T-helper 2 cell treated with Interferon-gamma antibody and Interleukin-4, amounts not matched to agents 5 μg/mL and 100 μg/mL, for 36 hours (primary cell): Measurements from ENCODE around the gene SHROOM2.

Source experiments
- DNase-seq: peaks from one replicate; pipeline ENCODE4 v3.0.0; 2021; ENCODE audit warnings: low spot score
- H3K27ac Mint-ChIP-seq: one replicate; pipeline ENCODE4 v1.8.0; 2021; ENCODE audit warnings: mild to moderate bottlenecking, mixed read lengths
- H3K27me3 Mint-ChIP-seq: one replicate; pipeline ENCODE4 v1.8.0; 2021; ENCODE audit warnings: low read depth, mixed read lengths
- H3K36me3 Mint-ChIP-seq: one replicate; pipeline ENCODE4 v1.8.0; 2021; ENCODE audit warnings: low read depth, mixed read lengths
- H3K4me1 Mint-ChIP-seq: one replicate; pipeline ENCODE4 v1.8.0; 2021; ENCODE audit warnings: low read depth, mixed read lengths
- H3K4me3 Mint-ChIP-seq: one replicate; pipeline ENCODE4 v1.8.0; 2022; ENCODE audit warnings: mild to moderate bottlenecking, moderate library complexity, mixed read lengths
- H3K9me3 Mint-ChIP-seq: one replicate; pipeline ENCODE4 v1.8.0; 2021; ENCODE audit warnings: mixed read lengths

The SHROOM2 gene

GRCh38 chrX:9921407-9921806 is 135.2 kb downstream of the SHROOM2 start:
- Mint-ChIP-seq H3K36me3 (no peaks in the 10 kb centered on the region), H3K27ac (no peak overlapping the region), H3K4me1 (no peaks in the 10 kb centered on the region), H3K4me3 (no peak overlapping the region), H3K9me3 (no peaks in the 10 kb centered on the region), H3K27me3 (peaks cover 11% of the 10 kb centered on the region)
- no peak for DNase-seq

DNA sequence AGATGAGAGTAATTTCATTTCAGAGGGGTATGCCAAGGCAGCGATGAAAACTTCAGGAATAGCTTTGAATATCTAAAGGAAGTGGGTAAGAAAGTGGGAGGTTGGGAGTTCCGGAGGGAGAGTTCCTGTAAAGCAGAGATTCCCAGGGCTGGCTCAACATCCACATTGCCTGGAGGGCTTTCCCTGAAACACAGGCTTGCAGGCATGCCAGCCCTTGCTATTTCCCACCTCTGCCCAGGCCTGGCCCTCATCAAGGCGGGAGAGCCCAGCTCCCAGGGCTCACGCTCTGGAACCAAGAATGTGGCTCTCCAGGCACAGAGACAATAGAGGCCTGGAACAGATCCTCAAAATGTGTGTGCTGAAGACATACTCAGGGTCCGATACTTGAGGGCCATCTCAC is 137.1 kb downstream of the SHROOM2 start:
- Mint-ChIP-seq H3K36me3 (no peaks in the 10 kb centered on the region), H3K4me3 (no peak overlapping the region)

DNA sequence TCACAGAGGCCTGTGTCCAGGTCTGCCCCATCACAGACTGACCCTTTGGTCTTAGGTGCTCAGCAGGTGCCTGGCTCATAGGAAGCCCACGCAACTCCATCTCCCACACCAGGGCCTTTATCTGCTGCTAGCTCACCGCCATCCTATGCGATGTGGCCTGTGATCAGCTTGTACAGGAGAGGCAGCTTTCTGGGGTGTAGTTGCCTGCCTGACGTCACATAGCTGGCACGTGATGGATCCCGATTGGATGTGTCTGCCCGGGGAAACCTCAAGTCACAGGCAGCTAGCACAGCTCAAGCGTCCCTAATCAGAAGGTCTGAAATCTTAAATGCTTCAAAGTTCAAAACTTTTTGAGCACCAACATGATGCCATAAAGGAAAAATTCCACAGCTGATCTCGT is 139.8 kb downstream of the SHROOM2 start:
- Mint-ChIP-seq H3K4me1 (no peaks in the 10 kb centered on the region), H3K27ac (no peak overlapping the region), H3K36me3 (no peaks in the 10 kb centered on the region), H3K27me3 (peaks cover 12% of the 10 kb centered on the region), H3K9me3 (no peaks in the 10 kb centered on the region), H3K4me3 (no peak overlapping the region)
- DNase-seq = no peak

More for the DNA sequence above, 137.1 kb downstream of the SHROOM2 start:
- H3K4me1 Mint-ChIP-seq = no peaks in the 10 kb centered on the region
- no peaks in the 10 kb centered on the region for H3K9me3 Mint-ChIP-seq
- no peak overlapping the region for H3K27ac Mint-ChIP-seq
- DNase-seq = no peak
- H3K27me3 Mint-ChIP-seq = peaks cover 12% of the 10 kb centered on the region

- Mint-ChIP-seq H3K27me3 (peaks cover 9% of the 10 kb centered on the region), H3K9me3 (no peaks in the 10 kb centered on the region), H3K27ac (no peak overlapping the region), H3K4me1 (no peaks in the 10 kb centered on the region), H3K4me3 (no peak overlapping the region), H3K36me3 (no peaks in the 10 kb centered on the region)
- no peak for DNase-seq
Measured at GRCh38 chrX:9927698-9928482, 141.7 kb downstream of the SHROOM2 start.

- H3K36me3 Mint-ChIP-seq = no peaks in the 10 kb centered on the region
- H3K4me1 Mint-ChIP-seq = no peaks in the 10 kb centered on the region
- no peak for DNase-seq
- no peak overlapping the region for H3K27ac Mint-ChIP-seq
- H3K9me3 Mint-ChIP-seq = no peaks in the 10 kb centered on the region
- H3K27me3 Mint-ChIP-seq = peaks cover 6% of the 10 kb centered on the region
- H3K4me3 Mint-ChIP-seq = no peak overlapping the region
Measured at GRCh38 chrX:9935436-9935835, 149.2 kb downstream of the SHROOM2 start.

DNA sequence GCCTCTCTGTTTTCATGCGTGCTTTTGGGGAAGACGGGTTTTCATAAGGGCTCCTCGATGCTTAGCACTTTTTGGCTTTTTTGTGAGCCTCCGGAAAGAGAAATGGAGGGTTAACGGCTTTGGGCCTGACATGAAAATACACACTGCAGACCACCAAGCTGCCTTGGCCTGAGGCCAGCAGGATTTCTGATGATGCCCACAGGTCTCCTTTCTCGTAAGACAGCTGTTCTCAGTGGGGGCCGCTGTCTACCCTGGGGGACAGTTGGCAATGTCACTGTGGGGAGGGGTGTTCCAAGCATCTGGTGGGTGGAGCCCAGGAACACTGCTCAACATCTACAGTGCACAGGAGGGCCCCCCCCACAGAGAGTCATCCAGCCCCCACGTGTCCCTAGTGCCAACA is 151.5 kb downstream of the SHROOM2 start:
- Mint-ChIP-seq H3K9me3 (no peaks in the 10 kb centered on the region), H3K4me1 (peaks cover 9% of the 10 kb centered on the region), H3K27ac (no peak overlapping the region), H3K36me3 (no peaks in the 10 kb centered on the region), H3K27me3 (peaks cover 8% of the 10 kb centered on the region), H3K4me3 (no peak overlapping the region)
- DNase-seq = no peak

DNA sequence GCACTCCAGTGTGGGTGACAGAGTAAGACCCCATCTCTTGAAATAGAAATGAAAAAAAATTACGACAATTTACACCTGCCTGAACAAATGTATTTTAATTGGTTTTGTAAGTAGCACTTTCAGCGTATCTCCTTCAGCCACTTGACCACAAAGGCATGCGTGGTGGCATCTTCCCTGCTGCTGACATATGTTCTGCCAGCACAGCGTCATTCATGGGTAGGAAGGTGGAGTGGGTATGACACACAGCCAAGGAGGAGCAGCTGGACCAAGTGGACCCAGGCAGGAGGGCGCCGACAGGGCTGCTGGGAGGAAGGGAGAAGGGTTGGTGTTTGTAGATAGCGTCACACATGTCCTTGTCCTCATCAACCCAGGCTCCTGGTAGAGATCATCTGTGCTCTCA is 152.3 kb downstream of the SHROOM2 start:
- Mint-ChIP-seq H3K4me3 (no peak overlapping the region), H3K9me3 (no peaks in the 10 kb centered on the region)
- no peak for DNase-seq

GRCh38 chrX:9940421-9940820 is 154.2 kb downstream of the SHROOM2 start:
- H3K9me3 Mint-ChIP-seq = no peaks in the 10 kb centered on the region
- no peak for DNase-seq
- H3K27me3 Mint-ChIP-seq = peaks cover 18% of the 10 kb centered on the region
- no peaks in the 10 kb centered on the region for H3K36me3 Mint-ChIP-seq
- H3K4me3 Mint-ChIP-seq = no peak overlapping the region
- H3K27ac Mint-ChIP-seq = no peak overlapping the region
- peaks cover 15% of the 10 kb centered on the region for H3K4me1 Mint-ChIP-seq

More for the DNA sequence above, 152.3 kb downstream of the SHROOM2 start:
- peaks cover 15% of the 10 kb centered on the region for H3K4me1 Mint-ChIP-seq
- no peak overlapping the region for H3K27ac Mint-ChIP-seq
- no peaks in the 10 kb centered on the region for H3K36me3 Mint-ChIP-seq
- peaks cover 13% of the 10 kb centered on the region for H3K27me3 Mint-ChIP-seq

- peak; percentile 78 for DNase-seq
- Mint-ChIP-seq H3K27me3 (peaks cover 24% of the 10 kb centered on the region), H3K9me3 (no peaks in the 10 kb centered on the region), H3K27ac (peak overlapping the region; percentile 26), H3K36me3 (no peaks in the 10 kb centered on the region), H3K4me3 (peak overlapping the region; percentile 46), H3K4me1 (peaks cover 15% of the 10 kb centered on the region)
Measured at GRCh38 chrX:9942086-9942485, 155.9 kb downstream of the SHROOM2 start.

GRCh38 chrX:9943420-9943819 is 157.2 kb downstream of the SHROOM2 start:
- peaks cover 26% of the 10 kb centered on the region for H3K27me3 Mint-ChIP-seq
- no peak overlapping the region for H3K27ac Mint-ChIP-seq
- H3K4me3 Mint-ChIP-seq = no peak overlapping the region
- no peaks in the 10 kb centered on the region for H3K9me3 Mint-ChIP-seq
- peaks cover 15% of the 10 kb centered on the region for H3K4me1 Mint-ChIP-seq
- H3K36me3 Mint-ChIP-seq = no peaks in the 10 kb centered on the region
- no peak for DNase-seq

DNA sequence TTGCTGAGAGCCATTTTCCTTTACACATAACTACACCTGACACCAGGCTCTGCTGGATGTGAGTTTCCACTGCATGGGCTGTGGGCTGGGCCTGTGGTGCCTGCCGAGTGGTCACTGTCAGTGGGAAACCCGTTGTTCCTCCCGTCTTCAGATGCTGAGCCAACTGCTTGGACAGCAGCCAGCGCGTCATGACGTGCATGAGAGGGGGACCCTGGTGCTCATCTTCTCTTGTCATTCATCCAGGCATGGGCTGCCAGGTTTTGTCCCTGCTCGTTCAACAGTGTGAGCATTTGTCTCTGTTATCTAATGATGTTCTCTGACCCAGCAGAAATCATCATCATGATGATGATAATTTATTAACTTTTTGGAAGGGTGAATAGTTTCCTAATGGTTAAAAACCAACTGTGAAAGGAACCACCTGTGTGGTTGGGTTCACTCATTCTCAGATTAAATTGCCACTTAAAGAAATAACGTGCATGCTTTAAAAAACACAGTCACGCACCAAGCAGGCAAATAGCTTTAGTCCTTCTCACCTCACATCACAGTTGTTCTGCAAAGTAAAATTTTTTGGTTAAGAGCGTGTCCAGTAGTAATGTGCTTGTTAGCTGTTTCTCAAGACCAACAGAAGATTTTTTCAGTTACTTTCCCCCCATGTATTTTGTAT is 161.0 kb downstream of the SHROOM2 start:
- no peak for DNase-seq
- Mint-ChIP-seq H3K27me3 (peaks cover 27% of the 10 kb centered on the region), H3K4me3 (no peak overlapping the region), H3K27ac (no peak overlapping the region), H3K4me1 (peaks cover 11% of the 10 kb centered on the region), H3K36me3 (no peaks in the 10 kb centered on the region), H3K9me3 (no peaks in the 10 kb centered on the region)

DNA sequence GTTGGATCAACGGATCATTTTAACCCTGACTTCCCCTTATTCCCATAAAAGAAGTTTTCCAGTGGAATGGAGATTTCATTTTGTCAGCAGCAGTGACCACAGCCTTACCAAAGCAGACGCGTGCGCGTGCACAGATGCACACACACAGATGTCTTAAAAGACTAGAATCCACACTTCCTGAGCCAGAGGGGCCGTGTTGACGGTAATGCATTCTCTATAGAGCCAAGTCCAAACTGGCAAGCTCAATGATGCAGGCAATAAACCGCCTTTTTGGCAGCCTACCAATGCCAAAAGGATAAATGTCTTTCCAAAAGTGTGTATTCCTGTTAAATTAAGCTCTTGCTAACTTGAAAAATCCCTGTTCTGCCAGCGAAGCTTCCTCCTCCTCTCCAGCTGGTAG is 162.2 kb downstream of the SHROOM2 start:
- peaks cover under 1% of the 10 kb centered on the region for H3K4me1 Mint-ChIP-seq
- H3K27me3 Mint-ChIP-seq = peaks cover 21% of the 10 kb centered on the region
- H3K9me3 Mint-ChIP-seq = no peaks in the 10 kb centered on the region
- no peak for DNase-seq
- H3K36me3 Mint-ChIP-seq = no peaks in the 10 kb centered on the region
- H3K27ac Mint-ChIP-seq = no peak overlapping the region
- no peak overlapping the region for H3K4me3 Mint-ChIP-seq

DNA sequence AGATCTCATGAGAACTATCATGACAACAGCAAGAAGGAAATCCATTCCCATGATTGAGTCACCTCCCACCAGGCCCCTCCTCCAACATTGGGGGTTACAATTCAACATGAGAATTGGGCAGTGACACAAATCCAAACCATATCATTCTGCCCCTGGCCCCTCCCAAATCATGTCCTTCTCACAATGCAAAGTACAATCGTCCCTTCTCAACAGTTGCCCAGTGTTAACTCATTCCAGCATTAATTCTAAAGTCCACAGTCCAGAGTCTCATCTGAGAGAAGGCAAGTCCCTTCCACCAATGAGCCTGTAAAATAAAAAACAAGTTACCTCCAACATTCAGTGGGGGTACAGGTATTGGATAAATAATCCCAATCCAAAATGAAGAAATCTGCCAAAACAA is 166.1 kb downstream of the SHROOM2 start:
- H3K36me3 Mint-ChIP-seq = no peaks in the 10 kb centered on the region
- no peak for DNase-seq
- no peaks in the 10 kb centered on the region for H3K4me1 Mint-ChIP-seq
- H3K27ac Mint-ChIP-seq = no peak overlapping the region
- H3K4me3 Mint-ChIP-seq = no peak overlapping the region
- no peaks in the 10 kb centered on the region for H3K9me3 Mint-ChIP-seq
- peaks cover 11% of the 10 kb centered on the region for H3K27me3 Mint-ChIP-seq

DNA sequence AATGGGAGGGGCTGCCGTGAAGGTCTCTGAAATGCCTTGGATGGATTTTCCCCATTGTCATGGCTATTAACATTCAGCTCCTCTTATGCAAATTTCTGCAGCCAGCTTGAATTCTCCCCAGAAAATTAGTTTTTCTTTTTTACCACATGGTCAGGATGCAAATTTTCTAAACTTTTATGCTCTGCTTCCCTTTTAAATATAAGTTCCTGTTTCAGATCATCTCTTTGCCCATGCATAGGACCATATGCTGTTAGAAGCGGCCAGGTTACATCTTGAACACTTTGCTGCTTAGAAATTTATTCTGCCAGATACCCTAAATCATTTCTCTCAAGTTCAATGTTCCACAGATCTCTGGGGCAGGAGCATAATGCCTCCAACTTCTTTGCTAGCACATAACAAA is 167.2 kb downstream of the SHROOM2 start:
- H3K9me3 Mint-ChIP-seq = no peaks in the 10 kb centered on the region
- H3K27me3 Mint-ChIP-seq = peaks cover 11% of the 10 kb centered on the region
- H3K36me3 Mint-ChIP-seq = no peaks in the 10 kb centered on the region
- H3K27ac Mint-ChIP-seq = no peak overlapping the region
- no peak overlapping the region for H3K4me3 Mint-ChIP-seq
- no peaks in the 10 kb centered on the region for H3K4me1 Mint-ChIP-seq
- no peak for DNase-seq
